GM12875 (cell line): ENCODE results near the gene SCOC.

Experiments
- H3K4me3 ChIP-seq: one replicate; pipeline ENCODE4 v1.5.1; 2011; ENCODE audit warnings: low read depth, low read length, control low read depth
- CTCF ChIP-seq: IDR thresholded peaks from 2 replicates; pipeline ENCODE4 v1.5.1; 2011; ENCODE audit warnings: low read depth, mild to moderate bottlenecking, control low read depth, inconsistent platforms, low read length, moderate library complexity, borderline replicate concordance; ENCODE audit not compliant: insufficient read depth

SCOC gene

GRCh38 chr4:140335076-140335475 lies 38.4 kb upstream of the SCOC start:
- no peak overlapping the region for H3K4me3 ChIP-seq
- no peak for TF ChIP-seq CTCF

DNA sequence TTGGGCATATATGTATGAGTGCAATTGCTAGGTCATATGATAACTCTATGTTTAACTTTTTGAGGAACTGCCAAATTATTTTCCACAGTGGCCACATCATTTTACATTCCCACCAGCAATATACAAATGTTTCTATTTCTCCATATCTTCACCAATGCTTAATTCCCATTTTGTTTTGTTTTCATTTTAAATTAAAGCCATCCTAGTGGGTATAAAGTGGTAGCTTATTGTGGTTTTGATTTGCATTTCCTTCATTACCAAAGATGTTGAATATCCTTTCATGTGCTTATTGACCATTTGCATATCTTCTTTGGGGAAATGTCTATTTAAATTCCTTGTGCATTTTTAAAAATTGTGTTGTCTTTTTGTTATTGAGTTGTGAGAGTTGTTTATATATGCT lies 36.7 kb upstream of the SCOC start:
- H3K4me3 ChIP-seq, result no peak overlapping the region
- no peak for TF ChIP-seq CTCF

DNA sequence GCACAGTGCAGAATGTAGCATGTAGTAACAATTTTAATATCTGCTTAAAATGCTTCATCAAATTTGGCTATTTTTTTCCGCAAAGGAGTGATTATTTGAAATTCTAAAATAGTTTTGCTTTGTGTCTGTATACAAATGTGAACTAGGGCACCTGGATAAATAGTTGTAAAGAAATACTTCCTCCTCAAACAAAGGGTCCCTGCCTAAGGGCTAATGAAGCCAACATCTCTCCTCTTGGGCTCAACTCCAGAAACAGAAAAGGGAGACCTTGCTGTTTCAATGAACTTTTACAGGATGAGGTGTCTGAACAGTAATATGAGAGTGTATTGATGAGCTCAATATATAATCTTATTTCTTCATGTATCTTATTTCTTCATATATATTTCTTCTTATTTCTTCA lies 30.8 kb upstream of the SCOC start:
- no peak for TF ChIP-seq CTCF
- H3K4me3 ChIP-seq, result no peak overlapping the region

DNA sequence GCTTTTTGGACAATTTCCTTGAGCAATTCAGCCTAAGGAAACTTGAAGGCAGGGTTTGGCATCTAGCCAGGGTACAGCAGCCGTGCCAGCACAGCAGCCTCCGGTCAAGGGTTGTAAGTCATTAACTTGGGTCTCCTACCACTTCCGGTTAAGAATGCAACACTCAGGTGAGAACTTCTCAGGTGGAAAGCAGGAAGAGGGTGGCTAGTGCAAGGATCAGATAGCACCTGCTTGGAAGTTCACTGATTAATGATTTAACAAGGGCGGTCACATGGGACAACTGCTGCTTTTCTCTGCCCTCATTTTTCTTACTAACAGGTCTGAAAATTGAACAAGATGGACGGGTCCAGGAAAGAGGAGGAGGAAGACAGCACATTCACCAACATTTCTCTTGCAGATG lies 30.1 kb upstream of the SCOC start:
- no peak overlapping the region for H3K4me3 ChIP-seq
- TF ChIP-seq CTCF, result no peak

DNA sequence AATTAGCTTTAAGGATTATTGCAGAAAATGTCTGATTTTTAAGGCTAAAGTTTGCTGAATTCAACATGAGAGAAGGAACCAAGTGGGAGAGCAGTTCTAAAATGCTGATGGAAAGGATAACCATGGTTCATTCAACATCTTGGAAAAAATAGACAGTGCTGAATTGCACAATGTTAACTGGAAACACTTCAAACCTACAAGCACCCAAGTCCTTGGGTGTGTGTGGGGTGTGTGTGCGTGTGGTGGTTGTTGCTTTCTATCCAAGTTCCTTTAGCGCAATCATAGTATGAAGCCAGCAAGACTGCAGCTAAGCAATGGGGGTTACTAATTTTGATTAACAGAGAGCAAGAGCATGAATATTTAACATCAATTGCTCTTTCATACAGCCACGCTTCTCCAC lies 29.3 kb upstream of the SCOC start:
- no peak overlapping the region for H3K4me3 ChIP-seq
- TF ChIP-seq CTCF, result no peak

- H3K4me3 ChIP-seq, result no peak overlapping the region
- TF ChIP-seq CTCF, result no peak
Observed at GRCh38 chr4:140344621-140345020, 28.8 kb upstream of the SCOC start.

DNA sequence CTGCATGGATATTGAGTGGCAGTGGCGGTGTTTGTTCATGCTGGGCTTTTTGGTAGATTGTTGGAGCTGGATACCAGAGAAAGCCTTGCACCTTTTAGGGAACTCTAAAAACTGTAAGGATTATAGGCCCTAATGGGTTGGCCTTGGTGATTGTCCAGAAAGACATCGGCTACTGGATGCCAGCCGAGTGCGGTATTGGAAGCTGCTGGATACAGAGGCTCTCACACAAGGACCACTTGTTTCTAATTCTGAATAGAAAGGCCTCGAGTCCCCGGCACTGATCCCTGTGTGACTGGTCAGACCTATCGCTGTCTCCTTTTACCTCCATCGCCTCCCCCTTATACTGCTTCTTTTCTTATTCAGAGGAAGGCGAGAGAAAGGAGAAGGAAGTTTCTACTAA lies 27.3 kb upstream of the SCOC start:
- H3K4me3 ChIP-seq, result no peak overlapping the region
- TF ChIP-seq CTCF, result no peak
